ENCODE results near the gene RPRD1B.
A peak's percentile ranks its signal among the peaks of the same experiment; 100 is the strongest.

RPRD1B gene

GRCh38 chr20:38033330-38034107, at the start of gene RPRD1B, which contains the start of gene TTI1:
Gene RPRD1B (plus strand): TSS chr20:38033746. CDS start chr20:38033948, 202 bp downstream.
Gene TTI1 (minus strand): TSS chr20:38033456. CDS start chr20:38013816, 19,640 bp downstream.
- DNase-seq, result peak; percentile 82 to 97

GRCh38 chr20:37984018-37984785, 49.3 kb upstream of the RPRD1B start:
- no peak for DNase-seq

GRCh38 chr20:37986044-37986858, 47.3 kb upstream of the RPRD1B start:
- DNase-seq, result no peak

- no peak for DNase-seq
These were observed 46.5 kb upstream of the RPRD1B start for GRCh38 chr20:37986873-37987601.

- DNase-seq, result no peak
These were observed 45.8 kb upstream of the RPRD1B start for GRCh38 chr20:37987602-37988290.

- no peak for DNase-seq
These were observed 45.1 kb upstream of the RPRD1B start for GRCh38 chr20:37988306-37988954.

GRCh38 chr20:37989601-37990295, 43.8 kb upstream of the RPRD1B start:
- DNase-seq, result no peak

GRCh38 chr20:37990571-37991151, 42.9 kb upstream of the RPRD1B start:
- peak; percentile 30 to 73 for DNase-seq

GRCh38 chr20:37991157-37991866, 42.2 kb upstream of the RPRD1B start:
- no peak for DNase-seq

GRCh38 chr20:37991908-37992307, 41.6 kb upstream of the RPRD1B start:
- DNase-seq, result no peak

GRCh38 chr20:37992802-37993409, 40.6 kb upstream of the RPRD1B start:
- DNase-seq, result no peak

GRCh38 chr20:37994512-37994911, 39.0 kb upstream of the RPRD1B start:
- no peak for DNase-seq

GRCh38 chr20:37995856-37996605, 37.5 kb upstream of the RPRD1B start:
- no peak for DNase-seq

- no peak for DNase-seq
These were observed 36.0 kb upstream of the RPRD1B start for GRCh38 chr20:37997516-37997915.

GRCh38 chr20:37999526-38000263, 33.9 kb upstream of the RPRD1B start:
- DNase-seq, result no peak

GRCh38 chr20:38000293-38000692, 33.3 kb upstream of the RPRD1B start:
- DNase-seq, result no peak

- DNase-seq, result no peak
These were observed 32.2 kb upstream of the RPRD1B start for GRCh38 chr20:38001173-38001875.

Measured in bone marrow (tissue), 2 donors.